Midbrain (tissue), 1 donor: Measurements from ENCODE around the gene NDUFB4.

Experiments used
- DNase-seq: peaks from one replicate; lab custom pipeline; 2025; lab: John Stamatoyannopoulos, UW

The NDUFB4 gene

DNA sequence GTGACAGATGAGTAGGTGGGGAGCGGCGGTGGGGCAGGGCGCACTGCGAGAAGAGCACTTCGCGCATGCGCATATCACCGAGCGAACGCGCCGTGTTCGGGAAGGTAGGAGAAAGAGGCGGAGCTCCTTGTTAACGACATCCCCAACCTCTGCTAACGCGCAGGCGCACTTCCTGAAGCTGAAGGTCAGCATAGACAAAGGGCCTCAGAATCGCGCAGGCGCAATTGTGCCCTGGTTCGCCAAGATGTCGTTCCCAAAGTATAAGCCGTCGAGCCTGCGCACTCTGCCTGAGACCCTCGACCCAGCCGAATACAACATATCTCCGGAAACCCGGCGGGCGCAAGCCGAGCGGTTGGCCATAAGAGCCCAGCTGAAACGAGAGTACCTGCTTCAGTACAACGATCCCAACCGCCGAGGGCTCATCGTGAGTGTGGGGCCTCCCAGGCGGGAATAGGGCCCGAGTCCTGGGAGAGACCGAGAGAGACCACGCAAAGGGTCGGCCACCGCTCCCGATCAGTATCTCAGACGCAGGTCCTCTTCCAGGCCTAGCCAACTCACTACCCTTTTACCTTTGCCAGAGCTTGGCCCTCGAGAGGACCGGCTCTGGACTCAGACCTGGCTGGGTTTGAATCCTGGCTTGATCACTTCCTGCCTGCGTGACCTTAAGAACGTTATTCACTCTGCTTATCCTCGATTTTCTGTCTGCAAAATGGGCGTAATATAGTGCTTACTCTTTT, at the start of gene NDUFB4:
Gene NDUFB4, plus strand, starts transcription at position 221 of the 737 bp plus-strand sequence. Its CDS starts 24 bp downstream, at position 245.
- DNase-seq: peak; percentile 97

DNA sequence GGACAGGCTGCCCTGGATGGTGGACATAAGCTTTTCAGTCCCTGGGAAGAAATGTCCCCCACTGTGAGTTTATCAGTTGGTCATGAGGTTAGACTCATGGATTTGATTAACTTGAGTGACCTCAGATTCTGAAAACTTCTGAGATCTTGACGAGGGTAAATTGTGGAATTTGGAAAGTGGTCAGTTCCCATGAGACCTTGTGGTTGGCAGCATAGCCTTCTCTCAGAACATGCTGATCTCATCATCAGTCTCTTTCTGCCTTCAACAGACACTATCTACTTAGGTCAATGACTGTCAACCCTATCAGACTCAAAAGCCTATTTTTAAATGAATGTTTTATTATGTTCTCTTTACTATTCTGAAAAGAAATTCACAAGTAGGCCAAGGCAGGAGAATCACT, 45.6 kb upstream of the NDUFB4 start:
- no peak for DNase-seq

DNA sequence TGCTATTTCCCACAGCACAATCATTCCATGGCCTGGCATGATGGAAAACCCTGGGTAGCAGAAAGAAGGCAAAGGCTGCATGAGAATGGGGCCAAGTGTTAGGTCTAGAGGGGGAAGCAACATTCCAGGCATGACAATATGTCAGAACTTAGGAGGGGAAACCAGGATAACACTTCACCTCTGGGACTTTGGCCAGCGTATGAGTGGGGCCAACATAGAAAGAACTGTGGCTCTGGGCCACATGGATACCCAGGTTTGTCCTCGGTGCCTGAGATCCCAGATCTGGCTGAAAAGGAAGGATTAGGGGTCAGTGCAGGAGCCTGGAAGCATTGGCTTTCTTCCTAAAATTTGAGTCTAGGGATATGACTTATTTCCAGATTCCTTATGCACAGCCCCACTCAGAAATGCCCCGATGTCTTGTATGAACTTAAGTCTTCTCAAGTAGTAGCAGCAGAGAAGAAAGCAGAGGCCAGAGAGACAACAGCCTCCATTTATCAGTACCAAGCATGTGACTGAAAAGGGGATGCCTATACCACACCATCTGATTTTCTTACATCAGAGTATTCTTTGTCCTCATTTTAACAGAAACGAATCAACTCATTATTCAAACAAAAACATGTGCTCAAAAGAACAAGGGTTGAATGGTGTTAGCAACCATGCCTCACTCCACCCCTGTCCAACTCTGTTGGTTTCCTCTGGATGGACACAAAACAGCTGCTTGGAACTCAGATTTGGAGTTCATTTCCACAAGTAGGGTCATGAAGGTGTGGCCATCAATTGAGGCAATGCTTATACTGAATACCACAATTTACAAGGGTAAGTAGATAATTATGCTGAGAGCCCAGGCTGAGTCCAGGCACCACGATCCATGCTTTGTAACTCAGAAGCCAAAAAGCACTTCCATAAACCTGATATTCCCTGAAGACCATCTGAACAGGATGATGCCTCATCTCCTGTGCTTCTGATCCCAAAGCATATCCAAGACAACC, 43.7 kb upstream of the NDUFB4 start:
- no peak for DNase-seq

DNA sequence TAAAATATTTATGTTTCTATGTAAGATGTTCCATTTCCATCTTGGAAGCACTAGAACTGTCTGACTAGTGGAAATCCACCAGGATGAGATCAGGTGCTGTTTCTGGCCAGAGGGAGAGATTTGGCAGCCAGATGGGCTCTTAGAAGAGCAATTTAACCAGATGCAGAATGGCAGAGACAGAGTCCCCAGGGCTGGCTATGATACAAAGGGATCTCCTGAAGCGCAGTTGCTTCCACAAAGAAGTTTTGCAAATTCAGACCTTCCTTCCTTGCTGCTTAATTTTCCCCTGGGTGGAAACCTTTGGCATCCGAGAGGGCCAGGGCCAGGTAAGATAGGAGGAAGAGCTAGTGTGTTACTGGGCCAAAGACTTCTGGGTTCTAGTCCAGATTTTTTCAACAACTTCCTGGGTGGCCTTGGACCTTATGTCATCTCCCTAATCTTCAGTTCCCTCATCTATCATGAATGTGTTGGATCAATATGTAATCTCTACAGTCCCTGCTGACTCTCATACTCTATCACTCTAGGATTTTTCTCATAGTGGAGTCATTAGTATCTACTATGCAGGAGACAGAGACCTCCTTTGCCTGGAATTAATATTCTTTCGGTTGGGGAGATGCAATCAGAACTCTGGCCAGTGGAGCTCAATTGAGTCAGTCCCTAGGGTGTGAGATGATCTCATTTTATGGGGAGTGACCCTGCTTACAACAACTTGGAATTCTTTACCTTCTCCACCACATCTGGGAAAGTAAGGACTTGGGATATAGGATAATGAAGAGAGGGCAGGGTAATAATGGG, 41.1 kb upstream of the NDUFB4 start:
- no peak for DNase-seq

DNA sequence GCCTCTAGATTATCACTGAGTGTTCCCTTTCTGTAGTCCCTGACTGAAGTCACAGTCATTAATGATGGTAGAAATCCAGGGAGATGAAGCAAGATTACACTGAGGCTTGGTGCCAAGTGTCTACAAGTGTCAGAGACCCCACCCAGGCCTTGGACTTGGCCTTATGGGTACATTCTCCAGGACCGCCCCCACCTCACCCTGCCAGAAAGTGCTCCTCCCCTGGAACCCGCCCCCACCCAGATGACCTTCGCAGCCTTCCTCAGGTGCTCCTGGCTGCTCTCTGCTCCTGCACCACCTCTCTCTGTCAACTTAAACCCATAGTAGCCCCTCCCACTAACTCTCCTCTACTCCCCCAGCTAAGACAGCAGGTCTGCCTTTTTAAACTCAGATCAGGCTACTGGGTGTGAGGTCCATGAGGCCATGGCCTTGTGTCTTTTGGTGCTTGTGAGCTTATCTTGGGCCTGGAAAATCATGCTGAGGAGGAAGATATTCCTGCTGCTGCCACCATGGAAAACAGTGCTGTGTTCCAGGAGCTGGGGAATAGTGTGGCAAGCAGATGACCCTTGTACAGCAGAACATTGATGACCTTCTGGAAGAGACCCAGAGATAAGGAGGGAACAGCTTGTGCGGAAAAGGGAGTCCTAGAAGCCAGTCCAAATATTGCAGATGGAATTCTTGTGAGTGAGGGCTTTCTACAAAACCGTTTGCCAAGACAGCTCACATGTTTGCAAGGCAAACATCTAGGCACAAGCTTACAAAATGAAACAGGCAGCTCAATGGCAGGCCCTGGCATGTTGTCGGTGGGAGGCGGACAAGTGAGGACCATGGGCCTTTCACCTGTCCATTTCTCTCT, 40.3 kb upstream of the NDUFB4 start:
- DNase-seq: no peak

DNA sequence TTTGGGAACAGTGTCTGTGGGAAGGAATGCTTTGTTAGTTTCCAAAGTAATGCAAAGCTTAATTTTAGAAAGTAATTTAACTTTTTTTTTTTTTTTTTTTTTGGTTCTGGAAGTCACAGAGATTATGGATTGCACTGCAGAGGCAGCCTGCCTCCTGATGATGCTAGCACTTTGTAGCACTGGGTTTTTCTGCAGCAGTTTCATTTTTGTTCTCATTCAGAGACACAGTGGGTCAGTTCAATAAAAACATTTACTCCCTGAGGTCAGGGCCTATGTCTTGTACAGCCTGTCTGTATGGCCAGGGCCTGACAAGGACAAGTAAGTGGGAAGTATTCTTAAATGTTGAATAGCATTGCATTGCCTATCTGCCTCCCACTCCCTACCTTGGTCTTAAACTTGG, 39.0 kb upstream of the NDUFB4 start:
- no peak for DNase-seq

DNA sequence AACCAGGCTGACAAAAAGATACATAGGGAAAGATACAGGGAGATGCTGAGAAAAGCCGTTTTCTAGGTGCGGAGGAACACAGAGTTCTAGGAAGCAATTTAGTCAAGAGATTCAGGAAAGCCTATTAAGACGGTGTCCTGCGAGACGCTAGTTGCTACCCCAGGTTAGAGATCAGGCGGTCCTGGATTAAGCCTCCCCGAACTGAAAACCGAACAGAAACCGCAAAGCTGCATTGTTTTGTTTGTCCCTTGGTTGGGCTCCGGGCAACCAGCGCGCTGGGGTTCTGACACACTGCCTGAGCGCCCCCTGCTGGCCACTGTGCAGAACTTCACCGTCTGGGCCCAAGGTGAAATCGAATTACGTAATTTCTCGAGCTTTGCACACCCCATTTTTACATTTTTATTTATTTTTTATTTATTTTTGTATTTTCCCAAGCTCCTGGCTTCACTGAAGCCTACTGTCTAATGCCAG, 37.3 kb upstream of the NDUFB4 start:
- peak; percentile 83 for DNase-seq

DNA sequence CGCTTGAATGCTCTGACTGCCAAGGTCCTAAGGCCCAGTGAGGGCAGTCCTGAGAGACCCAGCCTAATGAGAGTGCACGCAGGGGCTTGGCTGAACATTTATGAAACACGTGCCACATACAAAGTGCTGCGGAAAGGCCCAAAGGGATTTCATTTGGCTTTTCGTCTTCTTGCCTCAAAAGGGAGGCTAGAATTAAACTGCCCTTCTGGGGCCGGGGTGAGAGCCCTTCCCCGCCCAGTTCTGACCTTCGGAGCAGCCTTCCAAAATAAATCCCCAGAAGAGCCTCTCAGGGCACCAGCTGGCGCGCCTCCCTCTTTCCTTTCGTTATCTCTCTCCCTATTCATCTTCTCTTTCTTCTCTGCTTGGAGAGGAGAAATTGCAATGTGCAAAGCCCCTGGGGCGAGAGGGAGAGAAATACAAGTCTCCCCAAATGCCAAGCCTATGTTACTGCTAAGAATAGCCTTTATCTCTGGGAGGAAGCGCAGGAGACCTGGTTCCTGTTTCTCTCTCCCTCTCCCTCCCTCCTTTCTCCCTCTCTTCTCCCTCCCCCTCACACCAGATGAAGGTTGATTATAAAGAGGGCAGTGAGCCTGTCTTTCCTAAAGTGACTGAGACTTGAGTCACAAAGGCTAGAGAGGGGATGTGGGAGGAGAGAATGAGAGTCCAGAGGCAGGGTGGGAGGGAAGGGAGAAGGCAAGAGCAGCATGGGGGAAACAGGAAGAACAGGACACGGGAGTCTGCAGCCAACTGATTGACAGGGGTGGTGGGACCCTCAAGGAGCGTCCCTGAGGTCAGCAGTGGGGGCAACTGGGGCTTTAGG, 36.7 kb upstream of the NDUFB4 start:
- peak; percentile 25 for DNase-seq

DNA sequence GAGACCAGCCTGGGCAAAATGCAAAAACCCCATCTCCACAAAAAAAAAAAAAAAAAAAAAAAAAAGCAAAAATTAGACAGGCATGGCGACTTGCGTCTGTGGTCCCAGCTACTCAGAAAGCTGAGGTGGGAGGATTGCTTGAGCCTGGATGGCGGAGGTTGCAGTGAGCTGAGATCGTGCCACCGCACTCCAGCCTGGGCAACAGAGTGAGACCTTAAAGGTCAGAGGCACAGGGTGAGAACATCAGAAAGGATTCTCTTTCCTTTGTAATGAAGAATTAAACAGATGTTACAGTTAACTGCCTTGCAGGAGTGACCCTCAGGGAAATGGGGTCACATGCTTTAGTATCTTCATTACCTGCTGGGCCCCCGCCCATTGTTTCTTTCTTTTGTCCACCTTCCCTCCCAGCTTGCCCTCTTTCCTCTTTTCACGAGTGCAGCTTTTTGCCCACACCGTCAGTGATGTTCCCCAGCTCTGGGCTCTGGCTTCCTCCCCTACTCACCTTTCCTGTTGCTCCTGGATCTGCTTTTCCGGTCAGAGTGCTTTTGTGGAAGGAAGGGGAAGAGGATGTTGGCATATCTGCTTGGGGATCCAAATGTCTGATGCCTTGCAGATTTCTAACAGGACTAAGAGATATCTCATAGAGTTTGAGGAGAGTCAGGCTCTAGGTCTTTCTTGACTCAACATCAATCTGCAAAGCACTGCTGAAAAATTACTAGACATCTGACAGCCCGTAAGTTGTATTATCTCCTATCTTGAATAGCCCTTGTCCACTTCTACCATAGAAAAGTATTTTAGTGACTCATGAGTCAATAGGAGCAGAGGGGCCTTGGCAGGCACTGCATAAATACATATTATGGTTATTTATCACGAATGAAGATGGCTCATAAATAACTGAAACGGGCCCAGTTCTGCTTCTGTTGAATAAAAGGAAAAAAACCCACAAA, 35.6 kb upstream of the NDUFB4 start:
- DNase-seq: no peak

DNA sequence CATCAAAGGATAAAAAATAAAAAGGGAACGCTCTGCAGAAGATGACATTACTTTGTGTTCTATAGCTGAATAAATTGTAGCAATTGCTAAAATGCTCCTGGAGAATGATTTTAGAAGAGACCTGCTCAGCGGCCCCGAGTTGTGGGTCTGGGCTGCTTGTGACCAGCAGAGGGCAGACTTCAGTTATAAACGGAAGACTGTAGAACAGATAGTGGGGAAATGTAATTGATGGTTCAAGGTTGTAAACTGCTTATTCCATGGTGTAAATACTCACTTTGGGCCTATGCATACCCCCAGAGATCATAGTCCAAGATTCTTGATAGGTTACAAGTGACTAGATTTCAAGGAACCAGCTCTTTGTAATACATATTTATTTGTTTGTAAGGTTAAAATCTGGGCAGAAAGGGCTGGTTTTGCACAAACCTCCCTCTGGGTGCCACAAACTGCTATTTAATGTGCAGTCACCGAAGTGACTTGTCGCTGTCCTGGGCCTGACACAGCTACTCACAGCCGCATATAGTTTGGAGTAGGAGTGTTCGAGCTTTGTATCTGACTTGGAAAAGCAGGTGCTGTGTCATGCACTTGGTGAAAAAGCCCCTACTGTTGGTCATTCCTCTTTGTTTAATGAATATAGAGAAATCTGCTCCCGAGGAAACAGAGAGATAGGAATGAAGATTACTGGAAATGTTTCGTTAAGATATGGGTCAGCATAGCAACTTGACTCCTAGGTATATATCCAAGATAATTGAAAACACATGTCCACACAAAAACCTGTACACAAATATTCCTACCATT, 34.7 kb upstream of the NDUFB4 start:
- DNase-seq: peak; percentile 78

DNA sequence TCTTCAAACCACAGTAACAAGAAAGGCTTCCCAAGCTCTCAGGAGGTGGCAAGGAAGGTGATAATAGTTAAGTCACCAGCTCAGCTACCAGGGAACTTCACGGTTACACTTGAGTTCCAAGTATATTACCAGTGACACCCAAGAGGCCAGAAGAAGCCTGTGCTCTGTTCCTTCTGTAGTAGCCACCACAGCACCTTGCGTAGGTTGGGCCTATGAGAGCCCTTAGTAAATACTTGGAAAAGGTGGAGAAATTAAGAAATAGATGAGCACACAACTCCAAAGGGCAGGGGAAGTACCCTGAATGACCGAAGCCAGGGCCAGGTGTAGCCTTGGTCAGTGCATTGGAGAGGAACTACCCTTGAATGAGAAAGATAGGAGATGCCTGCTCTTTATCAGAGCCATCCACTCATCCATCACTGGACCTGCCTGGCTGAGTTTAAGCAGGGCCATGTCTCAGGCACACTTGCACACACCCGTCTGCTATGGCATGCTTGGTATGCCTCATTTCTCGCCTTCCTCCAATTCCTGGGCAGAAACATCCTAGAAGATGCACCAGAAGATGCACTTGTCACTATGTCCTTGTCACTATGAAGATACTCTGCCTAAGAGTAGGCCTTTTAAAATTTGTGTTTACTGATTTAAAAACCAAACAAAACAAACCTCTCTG, 32.6 kb upstream of the NDUFB4 start:
- no peak for DNase-seq

DNA sequence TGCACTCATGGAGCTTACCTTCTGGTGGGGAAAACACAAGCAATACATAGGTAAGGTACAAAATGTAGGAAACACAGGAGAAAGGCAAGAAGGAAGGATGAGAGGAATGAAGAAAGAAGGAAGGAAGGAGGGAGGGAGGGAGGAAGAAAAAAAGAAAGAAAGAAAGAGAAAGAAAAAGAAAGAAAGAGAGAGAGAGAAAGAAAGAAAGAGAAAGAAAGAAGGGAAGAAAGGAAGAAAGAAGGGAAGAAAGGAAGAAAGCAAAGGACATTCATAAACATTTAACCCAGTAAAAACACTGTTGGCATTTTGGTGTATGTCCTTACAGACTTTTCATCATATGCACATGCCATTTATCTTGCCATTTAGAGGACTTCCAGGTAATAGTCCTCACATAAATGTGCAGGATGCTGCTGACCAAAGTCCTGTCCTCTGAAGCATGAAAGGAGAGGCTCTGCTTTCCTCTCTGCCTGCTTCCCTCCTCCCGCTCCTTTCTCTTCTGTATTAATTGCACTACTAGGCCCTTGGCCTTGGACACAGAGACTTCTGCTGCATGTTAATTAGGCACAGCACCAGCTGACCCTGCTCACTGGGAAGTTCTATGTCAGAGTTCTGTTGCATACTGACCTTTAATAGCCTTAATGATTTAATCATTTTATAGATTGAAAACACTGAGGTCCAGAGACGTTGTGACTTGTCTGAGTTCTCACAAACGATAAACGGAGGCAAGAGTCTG, 29.7 kb upstream of the NDUFB4 start:
- peak; percentile 50 for DNase-seq

DNA sequence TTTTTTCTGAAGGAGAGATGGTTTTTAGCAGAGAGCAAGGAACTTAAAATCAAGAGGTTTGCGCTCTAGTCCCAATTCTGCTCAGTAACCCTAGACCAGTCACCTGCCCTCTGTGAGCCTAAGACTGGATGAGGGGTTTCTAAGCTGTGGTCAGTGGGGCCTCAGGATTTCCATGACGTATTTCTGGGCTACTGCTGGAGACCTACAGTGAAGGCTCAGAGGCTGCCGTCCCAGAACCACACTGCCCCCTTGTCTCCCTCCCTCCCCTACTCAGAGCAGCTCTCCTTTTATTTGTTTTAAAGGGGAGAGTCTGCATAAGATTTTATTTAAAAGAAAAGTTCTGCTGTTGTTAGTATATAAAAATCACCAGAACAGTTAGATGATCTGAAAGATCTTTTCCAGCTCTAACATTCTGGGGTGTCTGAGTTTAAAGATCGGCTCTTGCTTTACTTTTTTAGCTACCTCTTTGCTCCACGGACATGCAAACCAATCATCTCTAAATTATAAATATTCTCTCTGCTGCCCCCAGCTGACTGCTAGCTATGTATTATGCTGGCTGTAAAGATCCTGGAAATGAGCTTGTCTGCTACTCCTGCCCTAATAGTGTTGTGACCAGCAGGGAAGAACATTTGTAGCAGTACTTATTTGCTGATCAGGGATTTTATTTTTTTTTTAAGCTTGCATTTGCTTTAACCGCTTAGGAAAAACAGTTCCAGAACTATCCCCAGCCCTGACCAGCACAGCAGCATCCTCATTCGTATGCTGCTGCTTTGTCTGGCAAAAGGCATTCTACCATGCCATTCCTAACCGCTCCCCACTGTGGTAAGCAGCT, 28.6 kb upstream of the NDUFB4 start:
- peak; percentile 75 for DNase-seq

DNA sequence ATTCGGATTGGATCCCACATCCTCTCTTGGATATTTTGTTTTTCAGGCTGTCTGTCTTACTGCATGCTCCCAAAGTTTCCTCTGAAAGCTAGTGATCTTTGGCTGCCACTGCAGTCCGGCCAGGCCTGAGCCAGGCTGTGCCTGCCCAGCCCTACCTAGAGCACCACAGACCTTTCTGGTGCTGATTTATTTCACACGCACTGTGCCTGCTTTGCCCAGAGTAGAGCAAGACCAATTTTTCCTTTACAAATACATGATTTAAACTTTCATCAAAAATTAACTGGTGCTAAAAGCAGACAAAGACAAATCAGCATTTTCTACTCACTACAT, 28.0 kb upstream of the NDUFB4 start:
- DNase-seq: peak; percentile 46

DNA sequence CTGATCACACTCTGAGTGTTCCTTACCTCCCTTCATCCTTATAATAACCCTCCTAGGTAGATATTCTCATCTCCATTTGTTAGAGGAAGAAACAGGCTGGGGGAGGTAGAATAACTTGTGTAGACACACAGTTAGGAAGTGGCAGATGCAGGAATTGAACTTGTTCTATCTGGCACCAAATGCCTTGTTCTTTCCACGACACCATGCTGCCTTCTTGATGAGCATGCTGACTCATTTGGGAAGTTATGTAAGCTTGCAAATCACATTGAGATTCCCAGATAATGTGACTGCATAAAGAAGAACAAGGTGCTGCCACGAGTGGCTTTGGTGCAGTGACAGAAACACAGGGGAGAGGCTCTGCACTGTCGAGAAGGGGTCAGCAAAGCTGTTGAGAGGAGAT, 27.5 kb upstream of the NDUFB4 start:
- DNase-seq: no peak
